DND-41 (cell line): ENCODE data around the gene WWTR1.

Source experiments
- ATAC-seq: fragments of 200-7000 bp; cut with Tn5 transposase; 3 replicates; pipeline ENCODE4 v1.9.1; 2021; ENCODE audit warnings: low read depth; ENCODE audit not compliant: insufficient read depth
- DNase-seq: peaks from one replicate; pipeline ENCODE4 v3.0.0-alpha.2; 2020
- H2AFZ ChIP-seq: 2 replicates; pipeline ENCODE4 v1.6.0; 2012; ENCODE audit warnings: low read depth, low read length
- H3K27ac ChIP-seq: 2 replicates; pipeline ENCODE4 v1.5.1; 2012; ENCODE audit warnings: low read length, inconsistent platforms
- H3K27me3 ChIP-seq: fragments of 200-600 bp; sonication (generic); 2 replicates; pipeline ENCODE4 v1.6.0; 2012; ENCODE audit warnings: low read length, mild to moderate bottlenecking, inconsistent platforms; ENCODE audit not compliant: insufficient read depth, poor library complexity
- H3K36me3 ChIP-seq: 2 replicates; pipeline ENCODE4 v1.5.1; 2012; ENCODE audit warnings: low read length, inconsistent platforms; ENCODE audit not compliant: insufficient read depth
- H3K4me1 ChIP-seq: 2 replicates; pipeline ENCODE4 v1.5.1; 2012; ENCODE audit warnings: mild to moderate bottlenecking, low read length; ENCODE audit not compliant: insufficient read depth
- H3K4me2 ChIP-seq: 2 replicates; pipeline ENCODE4 v1.6.0; 2012; ENCODE audit warnings: mild to moderate bottlenecking, moderate library complexity, low read length, inconsistent platforms; ENCODE audit not compliant: insufficient read depth
- H3K4me3 ChIP-seq, 2 experiments: fragments of 200-600 bp in 1 of 2; shearing (Covaris generic) in 1 of 2; 2 replicates each; pipeline ENCODE4 v1.5.1; 2012 to 2016; ENCODE audit warnings: inconsistent platforms in 2 of 2, low read length in 2 of 2, mild to moderate bottlenecking in 2 of 2, low read depth in 1 of 2, moderate library complexity in 1 of 2
- H3K79me2 ChIP-seq: 2 replicates; pipeline ENCODE4 v1.6.0; 2012; ENCODE audit warnings: low read length, inconsistent platforms; ENCODE audit not compliant: insufficient read depth
- H3K9ac ChIP-seq: 2 replicates; pipeline ENCODE4 v1.6.0; 2012; ENCODE audit warnings: low read depth, mild to moderate bottlenecking, inconsistent platforms, low read length, moderate library complexity
- H3K9me3 ChIP-seq: 2 replicates; pipeline ENCODE4 v1.5.1; 2012; ENCODE audit warnings: low read length, moderate library complexity, mild to moderate bottlenecking, inconsistent platforms; ENCODE audit not compliant: insufficient read depth, severe bottlenecking
- H4K20me1 ChIP-seq: 2 replicates; pipeline ENCODE4 v1.6.0; 2012; ENCODE audit warnings: low read length; ENCODE audit not compliant: insufficient read depth
- CTCF ChIP-seq: IDR thresholded peaks from 2 replicates; pipeline ENCODE4 v1.5.1; 2012; ENCODE audit warnings: borderline replicate concordance, low read length, moderate library complexity, mild to moderate bottlenecking; ENCODE audit not compliant: poor library complexity, severe bottlenecking; ENCODE audit errors: extremely low read depth
- EZH2 ChIP-seq: IDR thresholded peaks from 3 replicates; pipeline ENCODE4 v1.6.1; 2012; ENCODE audit warnings: borderline replicate concordance, low read depth, mild to moderate bottlenecking, moderate library complexity, low read length, inconsistent platforms; ENCODE audit not compliant: severe bottlenecking

The WWTR1 gene

GRCh38 chr3:149527531-149528339 is 130.1 kb downstream of the WWTR1 start:
- Histone ChIP-seq H2AFZ (no peak overlapping the region), H3K4me2 (no peak overlapping the region), H3K79me2 (no peaks in the 10 kb centered on the region), H3K27me3 (peaks cover 8% of the 10 kb centered on the region), H3K9ac (no peak overlapping the region), H3K4me1 (no peaks in the 10 kb centered on the region), H4K20me1 (no peaks in the 10 kb centered on the region), H3K9me3 (no peaks in the 10 kb centered on the region), H3K36me3 (no peaks in the 10 kb centered on the region), H3K4me3 (no peak overlapping the region), H3K27ac (no peak overlapping the region)
- DNase-seq (no peak), ATAC-seq (no peak)
- TF ChIP-seq CTCF (no peak), EZH2 (no peak)

- Histone ChIP-seq H3K4me2 (no peak overlapping the region), H4K20me1 (no peaks in the 10 kb centered on the region), H3K36me3 (no peaks in the 10 kb centered on the region), H3K79me2 (no peaks in the 10 kb centered on the region), H3K9me3 (no peaks in the 10 kb centered on the region), H2AFZ (no peak overlapping the region), H3K4me1 (no peaks in the 10 kb centered on the region), H3K9ac (no peak overlapping the region), H3K27ac (no peak overlapping the region), H3K27me3 (peaks cover 6% of the 10 kb centered on the region), H3K4me3 (no peak overlapping the region)
- ATAC-seq (no peak), DNase-seq (no peak)
- TF ChIP-seq EZH2 = no peak
- no peak for TF ChIP-seq CTCF
Measured at GRCh38 chr3:149523512-149524299, 134.1 kb downstream of the WWTR1 start.

GRCh38 chr3:149519912-149520311 is 137.9 kb downstream of the WWTR1 start:
- no peak for ATAC-seq
- TF ChIP-seq EZH2 (no peak), CTCF (no peak)

More at GRCh38 chr3:149519912-149520311, 137.9 kb downstream of the WWTR1 start:
- H3K4me3 ChIP-seq = no peak overlapping the region
- H3K79me2 ChIP-seq = no peaks in the 10 kb centered on the region
- DNase-seq = no peak
- H3K9ac ChIP-seq = no peak overlapping the region
- no peaks in the 10 kb centered on the region for H3K4me1 ChIP-seq
- no peaks in the 10 kb centered on the region for H3K9me3 ChIP-seq
- H3K4me2 ChIP-seq = no peak overlapping the region
- no peaks in the 10 kb centered on the region for H4K20me1 ChIP-seq
- peaks cover 9% of the 10 kb centered on the region for H3K27me3 ChIP-seq
- no peak overlapping the region for H2AFZ ChIP-seq
- H3K27ac ChIP-seq = no peak overlapping the region
- H3K36me3 ChIP-seq = no peaks in the 10 kb centered on the region
